GM03348 (cell line): ENCODE data around the gene ZNF79.

Experiments used
- DNase-seq: peaks from one replicate; pipeline ENCODE4 v3.0.0; 2012; ENCODE audit warnings: low spot score

The ZNF79 gene

DNA sequence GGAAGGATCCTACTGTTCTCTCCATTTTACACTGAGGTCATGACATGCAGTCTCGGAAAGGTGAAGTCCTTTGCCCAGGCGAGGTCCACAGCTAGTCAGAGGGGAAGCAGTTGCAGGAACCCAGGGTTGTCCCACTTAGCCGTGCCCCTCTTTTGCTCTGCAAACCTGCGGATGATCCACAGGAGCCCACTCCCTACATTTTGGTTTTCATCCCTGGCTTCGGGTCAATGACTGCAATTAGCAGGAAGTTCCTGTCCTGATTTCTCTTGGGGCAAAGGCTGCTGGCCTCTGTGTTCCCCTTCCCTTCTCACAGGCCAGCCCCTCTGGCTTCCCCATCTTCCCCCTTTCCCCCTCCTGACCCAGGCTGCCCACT, 25.9 kb upstream of the ZNF79 start:
- DNase-seq = no peak

DNA sequence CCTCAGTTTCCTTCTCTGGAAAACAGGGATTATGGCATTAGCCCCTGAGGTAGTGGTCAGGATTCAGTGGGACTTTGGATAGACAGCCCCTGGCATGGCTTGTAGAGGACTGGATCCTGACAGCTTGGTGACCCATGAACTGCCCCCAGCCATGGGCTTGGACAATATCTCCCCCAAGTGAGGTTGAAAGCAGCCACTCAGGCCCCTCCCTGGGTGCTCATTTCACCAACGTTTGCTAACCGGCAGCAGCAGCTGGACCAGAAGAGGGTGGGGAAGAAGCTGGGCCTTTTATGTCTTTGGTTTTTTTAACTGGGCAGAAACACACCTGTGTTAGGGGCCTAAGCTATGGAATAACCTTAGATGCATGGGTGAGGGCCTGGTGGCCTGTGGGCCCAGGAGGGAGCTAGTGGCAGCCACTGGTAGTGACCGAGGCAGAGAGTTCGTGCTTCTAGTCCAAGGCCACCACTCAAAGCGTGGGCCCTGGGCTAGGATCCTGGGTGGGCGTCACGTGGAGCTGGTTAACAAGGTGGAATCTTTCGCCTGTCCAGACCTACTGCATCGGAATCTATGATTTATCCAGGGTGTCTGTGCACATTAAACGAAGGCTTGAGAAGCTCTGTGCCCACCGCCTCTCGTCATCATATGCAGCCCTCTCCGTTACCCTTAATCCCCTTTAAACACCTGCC, 25.3 kb upstream of the ZNF79 start:
- no peak for DNase-seq

DNA sequence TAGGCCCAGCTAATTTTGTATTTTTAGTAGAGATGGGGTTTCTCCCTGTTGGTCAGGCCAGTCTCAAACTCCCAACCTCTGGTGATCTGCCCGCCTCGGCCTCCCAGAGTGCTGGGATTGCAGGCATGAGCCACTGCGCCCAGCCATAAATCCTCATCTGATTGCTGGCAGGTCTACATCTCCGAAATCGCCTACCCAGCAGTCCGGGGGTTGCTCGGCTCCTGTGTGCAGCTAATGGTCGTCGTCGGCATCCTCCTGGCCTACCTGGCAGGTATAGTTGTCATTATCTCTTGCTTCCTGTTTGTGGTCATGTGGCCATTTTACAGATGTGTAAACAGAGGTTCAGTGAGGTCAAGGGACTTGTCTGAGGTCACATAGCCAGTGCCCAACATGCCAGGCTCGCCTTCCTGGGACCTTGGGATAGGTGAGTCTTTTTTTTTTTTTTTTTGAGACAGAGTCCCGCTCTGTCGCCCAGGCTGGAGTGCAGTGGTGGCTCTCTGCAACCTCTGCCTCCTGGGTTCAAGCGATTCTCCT, 24.4 kb upstream of the ZNF79 start:
- no peak for DNase-seq

DNA sequence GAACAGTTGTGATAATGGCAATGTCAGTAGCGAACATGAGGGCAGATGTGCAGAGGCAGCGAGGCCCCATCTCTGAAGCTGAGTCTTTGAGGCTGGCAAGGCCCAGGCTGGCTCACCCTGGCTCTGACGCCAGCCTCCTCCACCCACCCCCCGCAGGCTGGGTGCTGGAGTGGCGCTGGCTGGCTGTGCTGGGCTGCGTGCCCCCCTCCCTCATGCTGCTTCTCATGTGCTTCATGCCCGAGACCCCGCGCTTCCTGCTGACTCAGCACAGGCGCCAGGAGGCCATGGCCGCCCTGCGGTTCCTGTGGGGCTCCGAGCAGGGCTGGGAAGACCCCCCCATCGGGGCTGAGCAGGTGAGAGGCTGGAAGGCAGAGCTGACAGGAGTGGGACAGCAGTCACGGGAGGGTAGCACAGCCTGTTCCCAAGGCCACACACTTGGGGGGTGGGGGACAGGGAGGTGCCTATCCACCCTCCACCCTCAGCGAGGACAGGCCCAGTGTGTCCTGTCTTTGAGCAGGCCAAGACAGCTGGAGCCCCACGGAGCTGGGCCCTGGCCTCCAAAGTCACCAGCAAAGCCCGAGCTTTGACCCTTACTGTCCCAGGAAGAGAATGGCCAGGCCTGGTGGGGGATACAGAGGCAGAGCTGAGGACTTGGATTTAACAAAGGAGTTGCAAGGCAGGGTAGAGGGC, 21.6 kb upstream of the ZNF79 start:
- no peak for DNase-seq

DNA sequence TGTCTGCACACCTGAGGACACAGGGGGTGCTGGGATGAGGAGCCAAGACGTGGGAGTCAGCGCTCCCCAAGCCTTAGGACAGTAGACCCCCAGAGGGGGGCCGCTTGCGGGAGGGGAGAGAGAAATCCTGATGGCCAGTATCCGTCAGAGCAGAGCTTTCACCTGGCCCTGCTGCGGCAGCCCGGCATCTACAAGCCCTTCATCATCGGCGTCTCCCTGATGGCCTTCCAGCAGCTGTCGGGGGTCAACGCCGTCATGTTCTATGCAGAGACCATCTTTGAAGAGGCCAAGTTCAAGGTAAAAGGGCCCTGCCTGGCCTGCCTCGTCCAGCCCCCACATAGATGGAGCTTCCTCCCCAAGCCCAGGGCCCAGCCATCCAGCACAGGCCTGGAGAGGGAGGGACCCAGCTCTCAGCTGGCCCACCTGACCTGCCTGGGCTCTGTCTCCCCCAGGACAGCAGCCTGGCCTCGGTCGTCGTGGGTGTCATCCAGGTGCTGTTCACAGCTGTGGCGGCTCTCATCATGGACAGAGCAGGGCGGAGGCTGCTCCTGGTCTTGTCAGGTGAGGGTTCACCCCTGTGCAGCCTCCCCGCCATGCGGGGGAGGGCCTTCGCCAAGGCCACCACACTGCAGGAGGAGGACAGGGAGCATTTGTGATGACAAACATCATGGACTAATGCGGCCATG, 20.5 kb upstream of the ZNF79 start:
- DNase-seq = no peak

DNA sequence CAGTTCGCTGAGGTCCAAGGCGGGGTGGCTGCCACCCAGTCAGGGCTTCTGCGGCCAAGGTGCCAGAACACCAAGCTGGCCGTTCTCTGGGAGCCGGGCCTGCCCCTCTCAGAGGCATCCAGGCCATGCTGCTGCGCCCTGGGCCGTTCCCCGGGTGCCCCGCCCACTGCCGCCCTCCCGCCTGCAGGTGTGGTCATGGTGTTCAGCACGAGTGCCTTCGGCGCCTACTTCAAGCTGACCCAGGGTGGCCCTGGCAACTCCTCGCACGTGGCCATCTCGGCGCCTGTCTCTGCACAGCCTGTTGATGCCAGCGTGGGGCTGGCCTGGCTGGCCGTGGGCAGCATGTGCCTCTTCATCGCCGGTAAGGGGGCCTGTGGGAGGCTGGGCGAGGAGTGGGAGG, 19.6 kb upstream of the ZNF79 start:
- no peak for DNase-seq

DNA sequence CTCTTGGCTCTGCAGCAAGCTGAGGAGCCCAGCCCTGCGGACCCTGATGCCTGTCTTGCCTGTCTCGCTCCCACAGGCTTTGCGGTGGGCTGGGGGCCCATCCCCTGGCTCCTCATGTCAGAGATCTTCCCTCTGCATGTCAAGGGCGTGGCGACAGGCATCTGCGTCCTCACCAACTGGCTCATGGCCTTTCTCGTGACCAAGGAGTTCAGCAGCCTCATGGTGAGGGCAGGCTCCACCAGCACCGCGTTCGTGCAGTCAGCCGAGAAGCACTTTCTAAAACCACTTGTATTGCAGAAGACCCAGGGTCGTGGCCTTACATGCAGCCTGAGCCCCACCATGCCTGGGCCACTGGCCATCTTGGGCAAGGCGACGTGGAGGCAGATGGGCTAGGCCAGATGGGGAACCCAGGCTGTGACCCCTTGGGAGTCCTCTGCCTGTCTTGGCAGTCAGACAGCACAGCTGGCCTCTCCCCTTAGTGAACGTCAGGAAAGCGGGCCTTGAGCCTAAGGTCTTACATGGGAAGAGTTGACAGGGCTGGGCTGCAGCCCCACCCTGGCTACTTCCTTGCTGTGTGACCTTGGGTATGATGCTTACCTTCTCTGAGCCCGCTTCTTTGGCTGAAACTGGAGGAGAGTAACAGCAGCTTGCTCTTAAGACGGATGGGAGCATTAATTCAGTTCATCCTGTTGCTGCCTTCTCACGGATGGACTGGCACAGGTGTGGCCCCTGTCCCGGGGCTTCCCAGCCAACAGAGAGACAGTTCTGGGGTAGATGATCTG, 18.6 kb upstream of the ZNF79 start:
- DNase-seq = no peak

DNA sequence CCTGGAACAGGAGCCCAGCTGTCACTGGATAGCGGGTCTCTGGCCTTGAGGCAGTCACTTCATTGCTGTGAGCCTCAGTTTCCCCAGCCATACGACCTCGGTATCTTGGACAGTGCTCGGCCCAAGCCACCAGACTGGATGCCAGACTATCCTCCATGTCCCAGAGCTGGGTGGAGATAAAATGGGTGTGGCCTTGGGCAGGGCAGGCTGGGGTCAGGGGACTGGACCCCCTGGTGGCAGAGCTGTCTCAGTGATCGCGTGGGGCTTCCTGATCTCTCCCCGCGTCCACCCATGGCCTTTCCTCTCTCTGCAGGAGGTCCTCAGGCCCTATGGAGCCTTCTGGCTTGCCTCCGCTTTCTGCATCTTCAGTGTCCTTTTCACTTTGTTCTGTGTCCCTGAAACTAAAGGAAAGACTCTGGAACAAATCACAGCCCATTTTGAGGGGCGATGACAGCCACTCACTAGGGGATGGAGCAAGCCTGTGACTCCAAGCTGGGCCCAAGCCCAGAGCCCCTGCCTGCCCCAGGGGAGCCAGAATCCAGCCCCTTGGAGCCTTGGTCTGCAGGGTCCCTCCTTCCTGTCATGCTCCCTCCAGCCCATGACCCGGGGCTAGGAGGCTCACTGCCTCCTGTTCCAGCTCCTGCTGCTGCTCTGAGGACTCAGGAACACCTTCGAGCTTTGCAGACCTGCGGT, 17.2 kb upstream of the ZNF79 start:
- DNase-seq = no peak

DNA sequence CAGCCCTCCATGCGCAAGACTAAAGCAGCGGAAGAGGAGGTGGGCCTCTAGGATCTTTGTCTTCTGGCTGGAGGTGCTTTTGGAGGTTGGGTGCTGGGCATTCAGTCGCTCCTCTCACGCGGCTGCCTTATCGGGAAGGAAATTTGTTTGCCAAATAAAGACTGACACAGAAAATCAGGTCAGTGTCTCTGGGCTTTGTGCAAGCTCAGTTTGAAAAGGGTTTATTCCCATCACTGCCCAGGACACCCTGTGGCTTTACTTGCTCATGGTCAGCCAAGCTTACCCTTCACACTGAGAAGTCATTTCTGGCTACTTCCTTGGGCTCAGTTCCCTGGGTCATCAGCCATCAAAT, 16.7 kb upstream of the ZNF79 start:
- no peak for DNase-seq

DNA sequence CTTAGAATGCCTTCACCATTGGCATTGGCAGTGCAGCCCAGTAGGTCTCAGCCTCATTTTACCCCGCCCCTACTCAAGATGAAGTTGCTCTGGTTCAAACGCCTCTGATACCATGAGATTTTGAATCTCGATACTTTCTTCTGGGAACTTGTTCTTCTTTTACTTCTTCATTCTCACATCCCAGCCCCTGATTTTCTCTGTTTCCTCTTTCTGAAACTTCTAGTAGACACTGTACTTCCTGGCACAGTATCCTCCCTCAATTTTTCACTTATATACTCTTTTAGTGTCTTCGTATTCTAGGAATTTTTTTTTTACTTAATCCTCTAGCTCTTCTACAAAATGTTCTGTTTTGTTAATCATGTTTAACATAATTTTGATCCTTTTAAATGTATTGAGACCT, 13.1 kb upstream of the ZNF79 start:
- DNase-seq = no peak

DNA sequence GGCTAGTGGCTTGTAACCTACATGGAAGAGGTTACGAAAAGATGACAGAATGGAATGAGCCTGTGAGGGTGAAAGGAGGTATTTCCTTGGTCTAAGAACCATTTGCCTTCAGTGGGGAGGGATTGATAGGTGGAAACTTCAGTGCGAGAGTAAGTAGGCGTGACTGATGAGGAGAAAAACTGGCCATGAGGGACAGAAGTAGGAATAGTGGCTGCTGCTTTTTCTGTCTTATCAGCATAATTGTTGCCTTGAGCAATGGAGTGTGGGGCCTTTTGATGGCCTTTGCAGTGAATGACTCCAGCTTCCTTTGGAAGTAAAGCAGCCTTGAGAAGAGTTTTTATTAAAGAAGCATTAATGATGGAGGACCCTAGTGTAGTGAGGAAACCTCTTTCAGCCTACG, 9.0 kb upstream of the ZNF79 start:
- no peak for DNase-seq

DNA sequence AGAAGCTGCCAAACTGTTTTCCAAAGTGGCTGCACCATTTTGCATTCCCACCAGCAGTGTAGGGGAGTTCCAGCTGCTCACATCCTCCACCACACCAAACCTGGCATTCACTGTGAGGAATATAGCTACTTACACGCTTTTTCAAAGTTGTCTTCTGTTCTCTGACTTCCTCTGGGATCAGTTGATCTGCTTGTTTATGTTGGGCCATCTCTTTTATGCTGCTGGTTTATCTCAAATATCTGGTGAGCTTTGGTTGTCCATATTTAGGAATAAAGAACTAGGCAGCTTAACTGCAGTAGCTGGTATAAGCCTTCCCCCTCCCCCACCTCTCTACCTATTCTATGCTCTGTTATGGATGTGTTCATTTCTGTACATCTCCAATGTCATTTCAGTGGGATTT, 8.5 kb upstream of the ZNF79 start:
- no peak for DNase-seq

DNA sequence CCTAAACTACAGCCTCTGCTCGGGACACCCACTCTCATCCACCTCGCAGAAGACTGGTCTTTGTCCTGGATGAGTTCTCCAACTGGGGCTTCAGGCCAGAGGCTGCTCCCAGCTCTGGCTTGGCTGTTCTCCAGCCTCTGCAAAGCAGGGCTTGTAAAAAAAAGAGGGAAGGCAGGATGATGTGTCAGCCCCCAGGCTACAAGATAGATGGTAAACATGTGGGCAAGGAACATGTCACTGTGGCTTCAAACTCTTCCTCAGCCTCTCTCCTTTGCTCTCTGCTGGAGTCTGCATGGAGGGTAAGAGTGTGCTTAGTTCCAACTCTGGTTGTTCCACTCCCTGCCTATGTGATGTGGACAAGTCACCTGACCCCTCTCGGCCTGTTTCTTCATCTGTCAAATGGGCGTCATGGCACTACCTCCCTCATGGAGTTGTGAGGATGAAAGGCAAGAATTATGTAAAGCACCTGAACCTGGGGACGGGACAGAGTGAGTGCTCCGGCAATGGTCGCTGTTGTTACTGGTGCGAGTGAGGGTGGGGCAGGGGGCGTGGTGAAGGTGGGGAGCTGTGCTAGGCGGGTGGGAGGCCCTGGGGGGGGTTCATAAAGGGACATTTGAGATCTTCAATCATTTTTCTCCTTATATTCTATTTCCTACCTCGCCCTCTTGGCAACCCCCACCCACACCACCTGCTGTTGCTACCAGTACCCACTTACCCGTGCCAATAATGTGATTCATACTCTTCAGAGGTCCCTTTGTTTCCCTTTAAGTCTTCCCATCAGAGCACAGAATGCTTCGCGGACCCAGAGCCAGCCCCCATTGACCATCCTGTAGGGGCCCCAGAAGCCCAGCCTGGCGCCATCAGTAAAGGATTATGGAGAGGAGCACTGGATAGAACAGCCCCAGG, 6.8 kb upstream of the ZNF79 start:
- DNase-seq = no peak

DNA sequence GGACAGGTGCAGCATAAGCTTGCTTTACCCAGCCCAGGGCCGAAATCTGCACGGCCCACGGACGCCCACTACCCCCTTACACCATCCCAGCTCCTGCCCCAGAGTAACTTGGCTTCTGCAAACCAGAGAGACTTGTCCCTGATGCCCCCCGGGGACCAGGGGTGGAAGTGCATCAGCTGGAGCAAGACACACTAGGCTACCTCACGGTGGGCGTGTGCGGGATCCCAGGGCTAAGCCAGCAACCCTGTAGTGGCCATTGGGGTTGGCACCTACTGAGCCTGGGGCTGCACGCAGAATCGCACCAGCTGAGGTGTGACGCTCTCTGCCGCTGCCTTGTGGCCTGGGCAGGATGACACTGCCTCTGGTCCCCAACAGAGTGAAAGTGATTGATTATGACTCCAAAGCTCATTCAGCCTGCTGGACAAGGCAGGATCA, 6.1 kb upstream of the ZNF79 start:
- DNase-seq = peak; percentile 31

DNA sequence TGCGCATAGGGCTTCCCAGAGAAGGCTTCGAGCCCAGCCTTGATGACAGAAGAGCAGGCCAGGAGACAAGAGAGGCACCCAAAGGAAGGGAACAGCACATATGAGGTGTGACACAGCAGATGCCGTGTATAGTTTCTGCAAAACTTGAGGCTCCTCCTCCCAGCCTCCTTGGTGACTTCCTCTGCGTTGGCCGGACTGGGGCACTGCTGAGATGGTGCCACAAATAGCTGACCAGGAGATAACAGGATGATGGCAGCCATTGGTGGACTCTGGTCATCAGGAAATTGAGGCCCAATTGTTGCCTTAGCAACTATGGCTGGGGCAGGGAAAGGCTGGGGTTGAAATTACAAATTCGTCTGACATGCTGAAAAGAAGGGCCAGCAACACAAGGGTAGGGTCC, 4.8 kb upstream of the ZNF79 start:
- DNase-seq = no peak

DNA sequence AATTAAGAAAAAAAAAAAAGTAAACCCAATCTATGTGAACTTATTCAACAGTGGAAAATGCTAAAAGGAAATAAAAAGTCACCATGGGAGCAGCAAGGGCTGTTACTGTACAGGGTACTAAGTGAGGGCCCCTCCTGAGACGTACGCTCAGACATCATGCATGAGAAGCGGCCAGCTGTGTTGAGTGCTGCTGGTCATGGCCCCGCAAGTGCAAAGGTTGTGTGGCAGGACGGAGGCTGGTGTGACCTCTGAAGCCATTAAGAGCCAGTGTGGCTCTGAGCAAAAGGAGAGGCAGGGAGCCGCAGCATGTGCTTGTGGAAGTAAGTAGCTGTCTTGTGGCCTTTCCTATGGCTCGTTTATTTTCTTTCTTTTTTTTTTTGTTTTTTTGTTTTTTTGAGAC, 3.1 kb upstream of the ZNF79 start:
- no peak for DNase-seq

DNA sequence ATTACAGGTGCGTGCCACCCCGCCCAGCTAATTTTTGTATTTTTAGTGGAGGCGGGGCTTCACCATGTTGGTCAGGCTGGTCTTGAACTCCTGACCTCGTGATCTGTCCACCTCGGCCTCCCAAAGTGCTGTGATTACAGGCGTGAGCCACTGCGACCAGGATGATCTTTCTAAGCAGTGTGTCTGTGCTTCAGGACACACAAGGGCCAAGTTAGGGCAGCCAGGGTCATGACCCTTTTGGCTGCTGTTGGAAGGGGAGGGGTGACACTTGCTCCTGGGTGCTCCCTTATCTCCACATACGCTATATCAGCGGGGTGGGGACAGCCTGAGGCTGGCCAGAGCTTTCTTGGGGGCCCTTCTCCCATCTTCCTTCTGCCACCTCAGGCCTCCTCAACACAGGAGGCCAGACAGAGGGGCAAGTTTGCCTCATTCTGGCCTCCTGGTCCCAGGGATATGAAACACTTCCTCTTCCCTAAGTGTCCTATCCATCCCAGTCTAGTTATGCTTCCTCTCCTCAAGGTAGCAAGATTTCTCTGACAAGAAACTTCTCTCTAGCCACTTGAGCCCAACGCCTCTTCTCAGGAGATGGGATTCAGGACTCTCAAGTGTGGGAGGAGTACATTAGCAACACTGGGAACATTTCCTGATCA, 1.9 kb upstream of the ZNF79 start:
- no peak for DNase-seq

DNA sequence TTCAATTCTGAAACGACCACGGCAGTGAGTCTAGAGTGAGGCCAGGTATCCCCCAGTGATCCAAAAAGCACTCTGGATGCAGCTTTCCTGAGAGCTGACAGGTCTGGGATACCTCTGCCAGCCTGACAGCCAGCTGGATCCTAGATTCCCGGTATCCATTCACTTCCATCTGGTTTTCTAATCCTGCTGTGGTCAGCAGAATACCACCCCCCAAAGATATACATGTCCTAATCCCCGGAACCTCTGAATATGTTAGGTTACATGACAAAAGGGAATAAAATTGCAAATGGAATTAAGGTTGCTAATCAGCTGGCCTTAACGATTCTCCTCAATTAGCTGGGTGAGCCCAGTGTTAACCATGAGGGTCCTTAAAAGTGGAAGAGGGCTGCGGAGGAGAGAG, 1.4 kb upstream of the ZNF79 start:
- DNase-seq = no peak

DNA sequence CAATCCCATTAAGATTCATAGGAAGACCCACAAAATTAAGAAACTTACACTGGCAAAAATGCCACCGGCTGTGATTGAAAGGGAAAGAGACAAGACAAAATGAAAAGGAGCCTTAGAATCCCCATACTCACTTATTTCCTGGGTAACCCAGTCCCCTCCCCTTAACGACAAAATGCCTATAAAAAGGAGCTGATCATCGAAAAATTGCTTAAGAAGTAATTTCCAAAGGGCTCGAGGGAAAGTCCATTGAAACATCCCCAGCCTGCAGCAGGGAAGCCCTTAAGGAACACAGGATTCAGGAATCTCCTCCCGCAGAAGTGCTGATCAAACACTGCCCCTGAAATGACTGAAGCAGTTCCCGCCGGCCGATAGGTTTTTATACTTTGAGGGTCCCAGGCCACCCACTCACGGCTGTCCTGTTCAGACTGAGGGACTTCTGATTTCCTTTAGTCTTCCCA, 677 bp upstream of the ZNF79 start:
- DNase-seq = peak; percentile 44

DNA sequence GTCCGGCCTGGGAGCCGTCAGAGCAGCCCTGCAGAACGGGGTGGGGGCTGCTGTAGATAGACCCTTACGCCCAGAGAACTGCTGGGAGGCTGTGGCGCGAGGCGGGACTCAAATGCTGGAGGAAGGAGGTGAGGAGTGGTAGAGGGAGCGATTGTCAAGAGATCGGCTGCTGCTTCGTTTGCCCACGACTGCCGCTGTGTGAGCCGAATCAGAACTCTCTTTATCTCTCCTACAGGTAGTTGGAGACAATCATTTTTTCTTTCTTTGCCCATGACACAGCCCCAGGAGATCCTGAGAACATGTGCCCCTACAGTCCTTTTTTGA, 456 bp downstream of the ZNF79 start:
- no peak for DNase-seq
